Keratinocyte (primary cell): Measurements from ENCODE around the gene MTCL1. TPM values are rescaled to one million over a fixed set of nuclear protein-coding genes. Genes with fewer than 3 reads are reported as not detected.

Experiments used
- DNase-seq: peaks from one replicate; pipeline ENCODE4 v3.0.0-alpha.2; 2011; ENCODE audit warnings: low read depth, missing footprints, low spot score
- FAIRE-seq: peaks from 2 replicates; lab custom pipeline; 2011; peaks lifted over from hg19 to GRCh38; lab: Jason Lieb, UNC
- H2AFZ ChIP-seq: 2 replicates; pipeline ENCODE4 v1.6.0; 2012; ENCODE audit warnings: low read length, control low read depth, inconsistent platforms; ENCODE audit not compliant: control insufficient read depth
- H3K27ac ChIP-seq: 2 replicates; pipeline ENCODE4 v1.5.1; 2011; ENCODE audit warnings: low read length; ENCODE audit not compliant: control insufficient read depth, insufficient read depth
- H3K27me3 ChIP-seq: 3 replicates; pipeline ENCODE4 v1.6.0; 2011; ENCODE audit warnings: low read length; ENCODE audit not compliant: control insufficient read depth, insufficient read depth; ENCODE audit errors: extremely low read depth
- H3K36me3 ChIP-seq, 2 experiments: 2 replicates in 1 of 2; 3 replicates in 1 of 2; pipeline ENCODE4 v1.5.1; 2011; ENCODE audit warnings: low read length in 2 of 2, mild to moderate bottlenecking in 1 of 2; ENCODE audit not compliant: control insufficient read depth in 2 of 2, insufficient read depth in 2 of 2; ENCODE audit errors: extremely low read depth in 1 of 2
- H3K4me1 ChIP-seq: 3 replicates; pipeline ENCODE4 v1.5.1; 2011; ENCODE audit warnings: low read length; ENCODE audit not compliant: control insufficient read depth, insufficient read depth; ENCODE audit errors: extremely low read depth
- H3K4me2 ChIP-seq: 3 replicates; pipeline ENCODE4 v1.6.0; 2011; ENCODE audit warnings: low read depth, low read length; ENCODE audit not compliant: control insufficient read depth, insufficient read depth; ENCODE audit errors: extremely low read depth
- H3K4me3 ChIP-seq, 3 experiments: fragments of 200-600 bp in 1 of 3; sonication (generic) in 1 of 3; 2 replicates in 2 of 3; 3 replicates in 1 of 3; pipeline ENCODE4 v1.5.1; 2011 to 2016; ENCODE audit warnings: low read length in 3 of 3, mild to moderate bottlenecking in 3 of 3, control low read depth in 2 of 3, inconsistent platforms in 1 of 3, low read depth in 1 of 3, mixed read lengths in 1 of 3, mixed run types in 1 of 3, moderate library complexity in 1 of 3; ENCODE audit not compliant: control insufficient read depth in 2 of 3, insufficient read depth in 2 of 3; ENCODE audit errors: extremely low read depth in 1 of 3
- H3K79me2 ChIP-seq: 2 replicates; pipeline ENCODE4 v1.6.0; 2012; ENCODE audit warnings: low read length; ENCODE audit not compliant: control insufficient read depth, insufficient read depth
- H3K9ac ChIP-seq: 3 replicates; pipeline ENCODE4 v1.6.0; 2011; ENCODE audit warnings: low read length; ENCODE audit not compliant: control insufficient read depth, insufficient read depth; ENCODE audit errors: extremely low read depth
- H3K9me1 ChIP-seq: 3 replicates; pipeline ENCODE4 v1.6.0; 2011; ENCODE audit warnings: low read length; ENCODE audit not compliant: control insufficient read depth, insufficient read depth; ENCODE audit errors: extremely low read depth
- H3K9me3 ChIP-seq: 2 replicates; pipeline ENCODE4 v1.5.1; 2012; ENCODE audit warnings: low read depth, low read length; ENCODE audit not compliant: control insufficient read depth
- H4K20me1 ChIP-seq: 3 replicates; pipeline ENCODE4 v1.6.0; 2011; ENCODE audit warnings: low read length; ENCODE audit not compliant: control insufficient read depth, insufficient read depth; ENCODE audit errors: extremely low read depth
- EZH2 ChIP-seq: IDR thresholded peaks from one replicate; pipeline ENCODE4 v1.6.1; 2012; ENCODE audit warnings: inconsistent platforms, mild to moderate bottlenecking, low read length, moderate library complexity
- dilution Hi-C: fragments of 300-500 bp; cut with MboI; formaldehyde crosslinking; loops from one replicate; pipeline ENCODE4 v1.7.0; 2020; ENCODE audit warnings: low sequenced_read_pairs; ENCODE audit not compliant: extremely low pct_ligation_motif_present
- polyA plus RNA-seq, 5 experiments: library from polyadenylated mRNA; depleted of rRNA in 3 of 5; stranded (reverse) in 3 of 5; stranded (forward) in 1 of 5; unstranded in 1 of 5; fragments of >200 nt; gene quantifications; 1 replicate in 1 of 5; 2 replicates in 3 of 5; 3 replicates in 1 of 5; pipeline versions ENCODE4 v1.2.1 to v1.2.3, GENCODE V29; 2011 to 2012; ENCODE audit warnings: missing spikeins in 2 of 5, low read depth in 1 of 5, low replicate concordance in 1 of 5
- TF ChIP-seq, protein P1 (sequence below), 3 experiments: IDR thresholded peaks in 1 of 3; conservative IDR thresholded peaks in 1 of 3; optimal IDR thresholded peaks in 1 of 3; 2 replicates in 2 of 3; 3 replicates in 1 of 3; pipeline versions ENCODE3 to v1.5.1; 2011; ENCODE audit warnings: low read length in 3 of 3, mild to moderate bottlenecking in 3 of 3, moderate library complexity in 2 of 3, control low read depth in 1 of 3, inconsistent platforms in 1 of 3; ENCODE audit not compliant: insufficient read depth in 2 of 3; ENCODE audit errors: extremely low read depth in 1 of 3

MTCL1 gene
- polyA plus RNA-seq, 1 donor (not counting 4 experiments of a cell fraction or from before 2014, with no cell fraction given): 15.4 TPM

DNA sequence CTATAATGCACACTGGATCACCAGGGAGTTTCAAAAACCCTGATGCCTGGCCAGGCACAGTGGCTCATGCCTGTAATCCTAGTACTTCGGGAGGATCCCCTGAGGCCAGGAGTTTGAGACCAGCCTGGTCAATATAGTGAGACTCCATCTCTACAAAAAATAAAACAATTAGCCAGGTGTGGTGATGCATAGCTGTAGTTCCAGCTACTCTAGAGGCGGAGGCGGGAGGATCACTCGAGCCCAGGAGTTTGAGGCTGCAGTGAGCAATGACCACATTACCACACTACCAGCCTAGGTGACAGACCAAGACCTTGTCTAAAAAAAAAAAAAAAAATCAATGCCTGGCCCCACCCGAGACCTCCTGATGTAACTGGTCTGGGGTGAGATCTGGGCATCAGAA lies 137.2 kb downstream of the MTCL1 start:
- peaks cover 25% of the 10 kb centered on the region for H3K4me1 ChIP-seq
- DNase-seq (no peak), FAIRE-seq (no peak)
- peak overlapping the region; percentile 7 for H2AFZ ChIP-seq
- dilution Hi-C loops: no loop called here
- peak overlapping the region; percentile 22 for H3K27ac ChIP-seq
- no peak overlapping the region for H3K4me3 ChIP-seq
- no peaks in the 10 kb centered on the region for H3K27me3 ChIP-seq
- no peaks in the 10 kb centered on the region for H4K20me1 ChIP-seq
- no peaks in the 10 kb centered on the region for H3K79me2 ChIP-seq
- H3K9me3 ChIP-seq: no peaks in the 10 kb centered on the region
- TF ChIP-seq, protein P1, sequence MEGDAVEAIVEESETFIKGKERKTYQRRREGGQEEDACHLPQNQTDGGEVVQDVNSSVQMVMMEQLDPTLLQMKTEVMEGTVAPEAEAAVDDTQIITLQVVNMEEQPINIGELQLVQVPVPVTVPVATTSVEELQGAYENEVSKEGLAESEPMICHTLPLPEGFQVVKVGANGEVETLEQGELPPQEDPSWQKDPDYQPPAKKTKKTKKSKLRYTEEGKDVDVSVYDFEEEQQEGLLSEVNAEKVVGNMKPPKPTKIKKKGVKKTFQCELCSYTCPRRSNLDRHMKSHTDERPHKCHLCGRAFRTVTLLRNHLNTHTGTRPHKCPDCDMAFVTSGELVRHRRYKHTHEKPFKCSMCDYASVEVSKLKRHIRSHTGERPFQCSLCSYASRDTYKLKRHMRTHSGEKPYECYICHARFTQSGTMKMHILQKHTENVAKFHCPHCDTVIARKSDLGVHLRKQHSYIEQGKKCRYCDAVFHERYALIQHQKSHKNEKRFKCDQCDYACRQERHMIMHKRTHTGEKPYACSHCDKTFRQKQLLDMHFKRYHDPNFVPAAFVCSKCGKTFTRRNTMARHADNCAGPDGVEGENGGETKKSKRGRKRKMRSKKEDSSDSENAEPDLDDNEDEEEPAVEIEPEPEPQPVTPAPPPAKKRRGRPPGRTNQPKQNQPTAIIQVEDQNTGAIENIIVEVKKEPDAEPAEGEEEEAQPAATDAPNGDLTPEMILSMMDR (optimal IDR thresholded peaks at IDR 0.05 in 1 of 3, IDR thresholded peaks at IDR 0.05 in 1 of 3, conservative IDR thresholded peaks at IDR 0.05 in 1 of 3; ENCODE audit: extremely low read depth in 1 of 3, insufficient read depth in 2 of 3, low read length in 3 of 3): no peak
- TF ChIP-seq EZH2: no peak
- no peak overlapping the region for H3K9ac ChIP-seq
- no peak overlapping the region for H3K4me2 ChIP-seq
- no peaks in the 10 kb centered on the region for H3K9me1 ChIP-seq
- H3K36me3 ChIP-seq: no peaks in the 10 kb centered on the region

DNA sequence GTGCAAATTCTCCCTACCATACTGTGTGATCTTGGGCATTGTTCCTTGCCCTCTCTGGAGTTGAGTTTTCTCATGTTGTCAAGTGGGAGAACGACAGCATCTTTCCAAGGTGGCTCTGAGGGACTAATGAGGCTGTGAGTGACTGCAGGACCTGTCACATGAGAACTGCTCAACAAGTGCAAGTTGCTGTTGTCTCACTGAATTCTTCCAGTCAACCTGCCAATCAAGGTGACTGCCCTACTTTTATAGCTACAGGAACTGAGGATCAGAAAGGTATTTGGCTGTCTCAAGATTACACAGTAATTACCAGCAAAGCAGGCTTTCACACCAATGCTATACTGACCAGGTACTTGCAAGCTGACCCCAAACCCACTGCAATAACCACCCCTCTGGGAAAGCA lies 137.6 kb downstream of the MTCL1 start:
- H3K9me3 ChIP-seq: no peaks in the 10 kb centered on the region
- TF ChIP-seq, protein P1 (optimal IDR thresholded peaks at IDR 0.05 in 1 of 3, IDR thresholded peaks at IDR 0.05 in 1 of 3, conservative IDR thresholded peaks at IDR 0.05 in 1 of 3; ENCODE audit: extremely low read depth in 1 of 3, insufficient read depth in 2 of 3, low read length in 3 of 3): no peak
- no peak for TF ChIP-seq EZH2
- H3K9ac ChIP-seq: no peak overlapping the region
- H3K27me3 ChIP-seq: no peaks in the 10 kb centered on the region
- no peak overlapping the region for H3K27ac ChIP-seq
- H3K36me3 ChIP-seq: no peaks in the 10 kb centered on the region
- H3K4me1 ChIP-seq: peaks cover 25% of the 10 kb centered on the region
- DNase-seq: no peak
- H3K79me2 ChIP-seq: no peaks in the 10 kb centered on the region
- FAIRE-seq: no peak
- dilution Hi-C loops: no loop called here
- no peaks in the 10 kb centered on the region for H3K9me1 ChIP-seq
- no peak overlapping the region for H3K4me2 ChIP-seq
- no peak overlapping the region for H2AFZ ChIP-seq
- no peaks in the 10 kb centered on the region for H4K20me1 ChIP-seq
- H3K4me3 ChIP-seq: no peak overlapping the region
